ENCODE results near the gene PDP2.

GRCh38 chr16:66925322-66925840, 45.1 kb downstream of the PDP2 start, which contains the start of gene RRAD:
- TF ChIP-seq EZH2 (IDR thresholded peaks at IDR 0.05; ENCODE audit: borderline replicate concordance, low read length) (no peak), CTCF (conservative IDR thresholded peaks at IDR 0.05 in 1 of 2, IDR thresholded peaks at IDR 0.05 in 1 of 2; ENCODE audit: extremely low read depth in 1 of 2, insufficient read depth in 1 of 2, low read depth in 1 of 2, low read length in 2 of 2) (no peak)
